Mesenchymal stem cell (in vitro differentiated cells and primary cell): ENCODE data around the gene TAOK1.
A peak's percentile ranks its signal among the peaks of the same experiment; 100 is the strongest.
"Not testable (repeated sequence)": the region's sequence is repeated elsewhere in the genome, so short reads cannot be mapped to it uniquely, and the experiment has no call there.

Source experiments
- DNase-seq: peaks from one replicate; pipeline ENCODE4 v3.0.0-alpha.2; 2013
- H2AFZ ChIP-seq: one replicate; pipeline ENCODE4 v1.6.1; 2013; ENCODE audit warnings: low read depth, mild to moderate bottlenecking, control low read depth, inconsistent platforms, low read length, moderate library complexity
- H2AK5ac ChIP-seq: 2 replicates; pipeline ENCODE4 v1.6.1; 2013; ENCODE audit warnings: low read length, moderate library complexity, mild to moderate bottlenecking, inconsistent platforms; ENCODE audit not compliant: severe bottlenecking
- H2BK120ac ChIP-seq: one replicate; pipeline ENCODE4 v1.6.1; 2013; ENCODE audit warnings: low read depth, mild to moderate bottlenecking, inconsistent platforms, low read length, moderate library complexity
- H2BK12ac ChIP-seq, 2 experiments: one replicate each; pipeline ENCODE4 v1.6.1; 2013; ENCODE audit warnings: inconsistent platforms in 2 of 2, low read length in 2 of 2, mild to moderate bottlenecking in 2 of 2, moderate library complexity in 2 of 2, control low read depth in 1 of 2
- H2BK15ac ChIP-seq: one replicate; pipeline ENCODE4 v1.6.1; 2013; ENCODE audit warnings: mild to moderate bottlenecking, low read depth, inconsistent platforms; ENCODE audit not compliant: poor library complexity, severe bottlenecking
- H2BK5ac ChIP-seq: 2 replicates; pipeline ENCODE4 v1.6.1; 2013; ENCODE audit warnings: low read depth, mild to moderate bottlenecking, low read length, control low read depth, inconsistent platforms; ENCODE audit not compliant: poor library complexity, severe bottlenecking
- H3K14ac ChIP-seq, 2 experiments: one replicate each; pipeline ENCODE4 v1.6.1; 2013; ENCODE audit warnings: inconsistent platforms in 2 of 2, low read length in 2 of 2, control low read depth in 1 of 2, mild to moderate bottlenecking in 1 of 2, moderate library complexity in 1 of 2
- H3K18ac ChIP-seq, 2 experiments: one replicate each; pipeline ENCODE4 v1.6.1; 2013; ENCODE audit warnings: inconsistent platforms in 2 of 2, low read length in 2 of 2, control low read depth in 1 of 2, low read depth in 1 of 2, mild to moderate bottlenecking in 1 of 2
- H3K23ac ChIP-seq, 2 experiments: one replicate each; pipeline ENCODE4 v1.6.1; 2013; ENCODE audit warnings: inconsistent platforms in 2 of 2, low read length in 2 of 2, mild to moderate bottlenecking in 2 of 2, moderate library complexity in 2 of 2, control low read depth in 1 of 2
- H3K27ac ChIP-seq: 2 replicates; pipeline ENCODE4 v1.5.1; 2013; ENCODE audit warnings: mild to moderate bottlenecking, moderate library complexity, low read length, control low read depth, inconsistent platforms; ENCODE audit not compliant: poor library complexity, severe bottlenecking
- H3K27me3 ChIP-seq, 2 experiments: 2 replicates each; pipeline versions ENCODE4 v1.6.1 to v1.7.0; 2013; ENCODE audit warnings: low read length in 2 of 2, mild to moderate bottlenecking in 2 of 2, moderate library complexity in 2 of 2, control low read depth in 1 of 2, inconsistent platforms in 1 of 2; ENCODE audit not compliant: control insufficient read depth in 1 of 2, insufficient read depth in 1 of 2
- H3K36me3 ChIP-seq, 2 experiments: 2 replicates each; pipeline versions ENCODE4 v1.6.1 to v1.7.0; 2013; ENCODE audit warnings: low read length in 2 of 2, control low read depth in 1 of 2, inconsistent platforms in 1 of 2, low read depth in 1 of 2, mild to moderate bottlenecking in 1 of 2; ENCODE audit not compliant: insufficient read depth in 2 of 2, control insufficient read depth in 1 of 2
- H3K4ac ChIP-seq, 2 experiments: one replicate each; pipeline ENCODE4 v1.6.1; 2013; ENCODE audit warnings: inconsistent platforms in 2 of 2, low read length in 2 of 2, mild to moderate bottlenecking in 2 of 2, moderate library complexity in 2 of 2, control low read depth in 1 of 2, low read depth in 1 of 2
- H3K4me1 ChIP-seq: 2 replicates; pipeline ENCODE4 v1.6.1; 2013; ENCODE audit warnings: low read depth, low read length, control low read depth; ENCODE audit not compliant: control insufficient read depth, insufficient read depth
- H3K4me2 ChIP-seq: 2 replicates; pipeline ENCODE4 v1.6.1; 2013; ENCODE audit warnings: low read length, mild to moderate bottlenecking, inconsistent platforms; ENCODE audit not compliant: poor library complexity, severe bottlenecking
- H3K4me3 ChIP-seq, 2 experiments: 2 replicates each; pipeline versions ENCODE4 v1.5.1 to v1.7.0; 2013; ENCODE audit warnings: low read length in 2 of 2, mild to moderate bottlenecking in 2 of 2, control low read depth in 1 of 2, low read depth in 1 of 2; ENCODE audit not compliant: insufficient read depth in 1 of 2
- H3K79me1 ChIP-seq: replicated peaks from 2 replicates; pipeline ENCODE4 v1.6.1; 2013; ENCODE audit warnings: mild to moderate bottlenecking, control low read depth, low read length, inconsistent platforms; ENCODE audit not compliant: poor library complexity, severe bottlenecking
- H3K9ac ChIP-seq: 2 replicates; pipeline ENCODE4 v1.7.0; 2013; ENCODE audit warnings: mild to moderate bottlenecking, low read length, moderate library complexity
- H3K9me3 ChIP-seq: 2 replicates; pipeline ENCODE4 v1.7.0; 2013; ENCODE audit warnings: mild to moderate bottlenecking, low read length; ENCODE audit not compliant: control insufficient read depth
- H4K8ac ChIP-seq: one replicate; pipeline ENCODE4 v1.6.1; 2013; ENCODE audit warnings: inconsistent platforms, mild to moderate bottlenecking, low read length, moderate library complexity
- H4K91ac ChIP-seq: one replicate; pipeline ENCODE4 v1.6.1; 2013; ENCODE audit warnings: mild to moderate bottlenecking, low read length, inconsistent platforms
- WGBS: methylation state at CpG from one replicate; pipeline ENCODE4 v1.1.7; 2013; ENCODE audit warnings: mixed read lengths; 5-methylcytosine and 5-hydroxymethylcytosine counted together

TAOK1 gene

GRCh38 chr17:29344201-29344856 lies 45.8 kb upstream of the TAOK1 start:
- Histone ChIP-seq H3K23ac (no peak overlapping the region), H2BK5ac (no peak overlapping the region), H2AK5ac (no peak overlapping the region), H3K18ac (no peak overlapping the region), H3K4ac (no peak overlapping the region), H2BK12ac (no peak overlapping the region), H3K4me2 (no peak overlapping the region), H3K14ac (no peak overlapping the region), H3K9ac (no peak overlapping the region), H4K8ac (no peak overlapping the region), H3K36me3 (no peaks in the 10 kb centered on the region), H3K27ac (no peak overlapping the region), H2BK15ac (no peak overlapping the region), H3K27me3 (peaks cover 19 to 21% of the 10 kb centered on the region in 2 experiments), H2AFZ (no peak overlapping the region), H2BK120ac (no peak overlapping the region), H3K4me1 (no peaks in the 10 kb centered on the region), H3K4me3 (no peak overlapping the region), H3K9me3 (no peaks in the 10 kb centered on the region), H3K79me1 (no peaks in the 10 kb centered on the region), H4K91ac (no peak overlapping the region)
- peak; percentile 22 for DNase-seq
- WGBS: 88% methylated on average over 7 of the region's 11 CpGs

DNA sequence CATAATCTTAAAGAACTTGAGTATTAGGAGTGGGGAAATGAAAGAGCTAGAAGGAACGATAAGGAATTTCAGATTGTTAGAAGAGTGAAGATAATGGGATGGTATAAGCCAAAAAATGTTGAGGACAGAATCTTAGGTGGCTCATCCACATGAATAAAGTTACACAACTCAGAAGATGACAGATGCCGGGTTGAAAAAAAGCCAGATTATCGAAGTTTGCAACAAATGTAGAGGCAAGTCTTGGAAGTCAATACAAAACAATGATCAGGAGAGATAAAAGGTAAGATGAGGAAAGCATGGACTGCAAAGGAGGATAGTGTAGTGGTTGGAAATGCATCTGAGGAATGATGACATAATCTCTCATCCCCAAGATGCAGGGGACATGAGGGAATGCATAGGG lies 45.1 kb upstream of the TAOK1 start:
- Histone ChIP-seq H3K4ac (no peak overlapping the region), H3K9me3 (no peaks in the 10 kb centered on the region), H3K4me2 (no peak overlapping the region), H2AK5ac (no peak overlapping the region), H2BK12ac (no peak overlapping the region), H4K8ac (no peak overlapping the region), H2BK15ac (no peak overlapping the region), H3K4me1 (no peaks in the 10 kb centered on the region), H2AFZ (no peak overlapping the region), H3K9ac (no peak overlapping the region), H3K27ac (no peak overlapping the region), H4K91ac (no peak overlapping the region), H3K36me3 (no peaks in the 10 kb centered on the region), H3K27me3 (peaks cover 19 to 21% of the 10 kb centered on the region in 2 experiments), H3K79me1 (no peaks in the 10 kb centered on the region), H3K14ac (no peak overlapping the region), H2BK120ac (no peak overlapping the region), H2BK5ac (no peak overlapping the region), H3K23ac (no peak overlapping the region), H3K18ac (no peak overlapping the region), H3K4me3 (no peak overlapping the region)
- DNase-seq: no peak
- WGBS: 92% methylated on average over 3 of the region's 3 CpGs

GRCh38 chr17:29345470-29345869 lies 44.7 kb upstream of the TAOK1 start:
- not testable (repeated sequence) for H2AFZ ChIP-seq, H3K79me1 ChIP-seq, H2AK5ac ChIP-seq, H3K36me3 ChIP-seq, H3K18ac ChIP-seq, H3K9ac ChIP-seq, H3K4ac ChIP-seq, H3K14ac ChIP-seq, H3K4me2 ChIP-seq, H3K4me1 ChIP-seq, DNase-seq, H2BK12ac ChIP-seq, H2BK5ac ChIP-seq, H4K91ac ChIP-seq, H3K9me3 ChIP-seq, H3K23ac ChIP-seq, H4K8ac ChIP-seq, H3K27ac ChIP-seq, H3K4me3 ChIP-seq, H2BK15ac ChIP-seq, H2BK120ac ChIP-seq
- peaks cover 16 to 21% of the 10 kb centered on the region in 2 experiments for H3K27me3 ChIP-seq
- WGBS: 98% methylated on average over 10 of the region's 11 CpGs

GRCh38 chr17:29346462-29346861 lies 43.7 kb upstream of the TAOK1 start:
- Histone ChIP-seq H2AK5ac (no peak overlapping the region), H3K4me1 (no peaks in the 10 kb centered on the region), H3K4me2 (no peak overlapping the region), H4K91ac (no peak overlapping the region), H3K79me1 (no peaks in the 10 kb centered on the region), H4K8ac (no peak overlapping the region), H3K9me3 (no peaks in the 10 kb centered on the region), H2BK15ac (no peak overlapping the region), H2BK5ac (no peak overlapping the region), H3K23ac (no peak overlapping the region), H3K18ac (no peak overlapping the region), H3K27me3 (peaks cover 15 to 21% of the 10 kb centered on the region in 2 experiments), H3K4me3 (no peak overlapping the region), H2BK12ac (no peak overlapping the region), H3K27ac (no peak overlapping the region), H2BK120ac (no peak overlapping the region), H3K14ac (no peak overlapping the region), H3K36me3 (no peaks in the 10 kb centered on the region), H3K9ac (no peak overlapping the region), H3K4ac (no peak overlapping the region), H2AFZ (no peak overlapping the region)
- no peak for DNase-seq
- WGBS: 96% methylated on average over 6 of the region's 6 CpGs
